Measurements from ENCODE around the gene MEX3A. TPM values are rescaled to one million over a fixed set of nuclear protein-coding genes. Genes with fewer than 3 reads are reported as not detected.

MEX3A gene
- total and polyA plus RNA-seq, 4 donors = 0.52 to 1.3 (median 0.91) TPM

GRCh38 chr1:156079762-156080161 lies 2.5 kb downstream of the MEX3A start:
- Histone ChIP-seq H3K4me1 (ENCODE audit: control insufficient read depth in 4 of 4, insufficient read depth in 4 of 4, low read length in 3 of 4) (peaks cover 4 to 39% (median 18%) of the 10 kb centered on the region in 4 donors), H3K9me3 (ENCODE audit: control insufficient read depth in 4 of 4, low read length in 3 of 4) (no peaks in the 10 kb centered on the region), H3K27me3 (ENCODE audit: control insufficient read depth in 4 of 4, insufficient read depth in 4 of 4, low read length in 3 of 4) (no peaks in the 10 kb centered on the region), H3K27ac (ENCODE audit: low read depth in 1 of 2, low read length in 2 of 2) (no peak overlapping the region), H3K9ac (ENCODE audit: low read depth in 1 of 2, low read length in 2 of 2) (no peak overlapping the region), H3K36me3 (ENCODE audit: control insufficient read depth in 4 of 4, insufficient read depth in 3 of 4, low read depth in 1 of 4, low read length in 3 of 4) (no peaks in the 10 kb centered on the region), H3K4me3 (ENCODE audit: low read depth in 1 of 3, low read length in 3 of 3) (no peak overlapping the region)
- no peak for DNase-seq (ENCODE audit: low spot score)
- WGBS = 96% methylated on average over 5 of the region's 5 CpGs
- TF ChIP-seq GABPA (IDR thresholded peaks at IDR 0.05 in 1 of 2, conservative IDR thresholded peaks at IDR 0.05 in 1 of 2) (no peak), TAF1 (conservative IDR thresholded peaks at IDR 0.05) (no peak)
- TF ChIP-seq, protein P1, sequence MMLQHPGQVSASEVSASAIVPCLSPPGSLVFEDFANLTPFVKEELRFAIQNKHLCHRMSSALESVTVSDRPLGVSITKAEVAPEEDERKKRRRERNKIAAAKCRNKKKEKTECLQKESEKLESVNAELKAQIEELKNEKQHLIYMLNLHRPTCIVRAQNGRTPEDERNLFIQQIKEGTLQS (IDR thresholded peaks at IDR 0.05) = no peak

DNA sequence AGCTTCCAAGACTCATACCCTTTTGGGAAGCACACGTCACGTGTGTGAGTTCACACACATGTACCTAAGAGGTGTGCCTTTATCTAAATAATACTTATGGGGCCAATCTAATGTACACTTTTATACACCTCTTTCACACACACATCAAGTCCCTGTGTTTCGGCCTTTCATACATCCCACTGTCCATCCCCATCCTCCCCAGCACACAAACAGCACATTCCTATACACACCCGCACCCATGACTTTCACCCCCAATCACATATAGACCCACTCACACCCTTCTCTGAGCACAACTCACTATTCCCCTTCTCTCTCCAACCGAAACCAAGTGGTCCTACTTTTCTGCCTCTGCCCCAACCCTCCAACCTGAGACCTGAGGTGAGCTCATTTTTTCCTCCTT lies 3.5 kb downstream of the MEX3A start:
- Histone ChIP-seq H3K36me3 (ENCODE audit: control insufficient read depth in 4 of 4, insufficient read depth in 3 of 4, low read depth in 1 of 4, low read length in 3 of 4) (no peaks in the 10 kb centered on the region), H3K9ac (ENCODE audit: low read depth in 1 of 2, low read length in 2 of 2) (no peak overlapping the region), H3K9me3 (ENCODE audit: control insufficient read depth in 4 of 4, low read length in 3 of 4) (no peaks in the 10 kb centered on the region), H3K4me3 (ENCODE audit: low read depth in 1 of 3, low read length in 3 of 3) (no peak overlapping the region), H3K27ac (ENCODE audit: low read depth in 1 of 2, low read length in 2 of 2) (no peak overlapping the region), H3K27me3 (ENCODE audit: control insufficient read depth in 4 of 4, insufficient read depth in 4 of 4, low read length in 3 of 4) (no peaks in the 10 kb centered on the region), H3K4me1 (ENCODE audit: control insufficient read depth in 4 of 4, insufficient read depth in 4 of 4, low read length in 3 of 4) (peaks cover 5 to 42% (median 18%) of the 10 kb centered on the region in 4 donors)
- TF ChIP-seq, protein P1 (IDR thresholded peaks at IDR 0.05) = no peak
- 94% methylated on average over 5 of the region's 5 CpGs for whole genome bisulfite sequencing
- DNase-seq (ENCODE audit: low spot score) = no peak

DNA sequence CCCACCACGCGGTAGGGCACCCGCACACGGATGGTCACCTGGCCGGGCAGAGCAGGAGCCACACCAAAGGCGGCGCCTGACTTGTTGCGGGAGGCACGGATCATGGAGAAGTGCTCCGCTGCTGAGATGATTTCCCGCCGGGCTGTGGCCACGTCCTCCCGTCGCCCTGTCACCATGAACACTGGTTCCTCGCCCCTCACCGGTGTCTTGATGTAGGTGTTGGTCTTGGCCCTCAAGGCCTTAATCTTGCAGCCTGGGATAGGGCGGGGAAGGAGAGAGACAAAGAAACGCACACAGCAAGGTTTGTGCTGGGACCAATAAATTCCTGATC lies 4.9 kb downstream of the MEX3A start:
- H3K9ac ChIP-seq (ENCODE audit: low read depth in 1 of 2, low read length in 2 of 2) = no peak overlapping the region
- peaks cover 5 to 33% (median 18%) of the 10 kb centered on the region in 4 donors for H3K4me1 ChIP-seq (ENCODE audit: control insufficient read depth in 4 of 4, insufficient read depth in 4 of 4, low read length in 3 of 4)
- H3K36me3 ChIP-seq (ENCODE audit: control insufficient read depth in 4 of 4, insufficient read depth in 3 of 4, low read depth in 1 of 4, low read length in 3 of 4) = no peaks in the 10 kb centered on the region
- TF ChIP-seq RAD21 (IDR thresholded peaks at IDR 0.05) (no peak), NR2F2 (IDR thresholded peaks at IDR 0.05) (no peak), ZBTB33 (IDR thresholded peaks at IDR 0.05) (no peak), REST (IDR thresholded peaks at IDR 0.05) (no peak), JUND (IDR thresholded peaks at IDR 0.05) (no peak), FOXA2 (IDR thresholded peaks at IDR 0.05) (no peak), HNF4G (IDR thresholded peaks at IDR 0.05) (no peak), SP1 (IDR thresholded peaks at IDR 0.05) (no peak), GABPA (IDR thresholded peaks at IDR 0.05 in 1 of 2, conservative IDR thresholded peaks at IDR 0.05 in 1 of 2) (no peak), HNF4A (conservative IDR thresholded peaks at IDR 0.05) (no peak), RXRA (IDR thresholded peaks at IDR 0.05) (no peak), EGR1 (IDR thresholded peaks at IDR 0.05; ENCODE audit: low read depth in 2 of 2) (no peak), YY1 (IDR thresholded peaks at IDR 0.05) (no peak), TAF1 (conservative IDR thresholded peaks at IDR 0.05) (no peak), FOXA1 (IDR thresholded peaks at IDR 0.05) (no peak)
- TF ChIP-seq, protein P2, sequence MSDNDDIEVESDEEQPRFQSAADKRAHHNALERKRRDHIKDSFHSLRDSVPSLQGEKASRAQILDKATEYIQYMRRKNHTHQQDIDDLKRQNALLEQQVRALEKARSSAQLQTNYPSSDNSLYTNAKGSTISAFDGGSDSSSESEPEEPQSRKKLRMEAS (IDR thresholded peaks at IDR 0.05) = no peak
- TF ChIP-seq, protein P1 (IDR thresholded peaks at IDR 0.05) = no peak
- TF ChIP-seq, protein P3, sequence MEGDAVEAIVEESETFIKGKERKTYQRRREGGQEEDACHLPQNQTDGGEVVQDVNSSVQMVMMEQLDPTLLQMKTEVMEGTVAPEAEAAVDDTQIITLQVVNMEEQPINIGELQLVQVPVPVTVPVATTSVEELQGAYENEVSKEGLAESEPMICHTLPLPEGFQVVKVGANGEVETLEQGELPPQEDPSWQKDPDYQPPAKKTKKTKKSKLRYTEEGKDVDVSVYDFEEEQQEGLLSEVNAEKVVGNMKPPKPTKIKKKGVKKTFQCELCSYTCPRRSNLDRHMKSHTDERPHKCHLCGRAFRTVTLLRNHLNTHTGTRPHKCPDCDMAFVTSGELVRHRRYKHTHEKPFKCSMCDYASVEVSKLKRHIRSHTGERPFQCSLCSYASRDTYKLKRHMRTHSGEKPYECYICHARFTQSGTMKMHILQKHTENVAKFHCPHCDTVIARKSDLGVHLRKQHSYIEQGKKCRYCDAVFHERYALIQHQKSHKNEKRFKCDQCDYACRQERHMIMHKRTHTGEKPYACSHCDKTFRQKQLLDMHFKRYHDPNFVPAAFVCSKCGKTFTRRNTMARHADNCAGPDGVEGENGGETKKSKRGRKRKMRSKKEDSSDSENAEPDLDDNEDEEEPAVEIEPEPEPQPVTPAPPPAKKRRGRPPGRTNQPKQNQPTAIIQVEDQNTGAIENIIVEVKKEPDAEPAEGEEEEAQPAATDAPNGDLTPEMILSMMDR (IDR thresholded peaks at IDR 0.05; ENCODE audit: low read depth, low read length, missing input control) = no peak
- WGBS = 94% methylated on average over 19 of the region's 19 CpGs
- peak overlapping the region in 1 of 3 donors; percentile 64 for H3K4me3 ChIP-seq (ENCODE audit: low read depth in 1 of 3, low read length in 3 of 3)
- no peak for DNase-seq (ENCODE audit: low spot score)
- no peaks in the 10 kb centered on the region for H3K9me3 ChIP-seq (ENCODE audit: control insufficient read depth in 4 of 4, low read length in 3 of 4)
- H3K27ac ChIP-seq (ENCODE audit: low read depth in 1 of 2, low read length in 2 of 2) = peak overlapping the region; percentile 87 to 92
- no peaks in the 10 kb centered on the region for H3K27me3 ChIP-seq (ENCODE audit: control insufficient read depth in 4 of 4, insufficient read depth in 4 of 4, low read length in 3 of 4)
